H1 (cell line): ENCODE data around the gene ERVV-1. TPM values are rescaled to one million over a fixed set of nuclear protein-coding genes. Genes with fewer than 3 reads are reported as not detected.

Experiments
- CTCF ChIA-PET: fragments of 300-600 bp; sonication (Branson Sonifier 250); formaldehyde crosslinking; loops from one replicate; lab custom pipeline; 2021; ENCODE audit not compliant: partially characterized antibody; lab: Charles Lee
- POLR2A ChIA-PET: fragments of 300-600 bp; sonication (Branson Sonifier 250); formaldehyde crosslinking; loops from one replicate; lab custom pipeline; 2021; ENCODE audit warnings: inconsistent platforms; ENCODE audit not compliant: partially characterized antibody; lab: Charles Lee
- DNase-seq, 2 experiments: peaks; one replicate each; pipeline versions ENCODE4 v3.0.0 to v3.0.0-alpha.2; 2010 to 2022; ENCODE audit warnings: low spot score in 2 of 2, low read depth in 1 of 2, mixed read lengths in 1 of 2
- FAIRE-seq: peaks from 2 replicates; lab custom pipeline; 2011; peaks lifted over from hg19 to GRCh38; lab: Jason Lieb, UNC
- H2AFZ ChIP-seq: 2 replicates; pipeline ENCODE4 v1.8.1; 2012; ENCODE audit warnings: low read length, inconsistent platforms
- H2AK5ac ChIP-seq: 2 replicates; pipeline ENCODE4 v1.6.1; 2013; ENCODE audit warnings: low read depth, low read length
- H2BK120ac ChIP-seq: replicated peaks from 2 replicates; pipeline ENCODE3; 2013; ENCODE audit warnings: low read depth, low read length, inconsistent platforms
- H2BK12ac ChIP-seq: 2 replicates; pipeline ENCODE4 v1.6.1; 2013; ENCODE audit warnings: low read depth, low read length
- H2BK15ac ChIP-seq: 2 replicates; pipeline ENCODE4 v1.6.1; 2013; ENCODE audit warnings: low read length
- H2BK20ac ChIP-seq: 2 replicates; pipeline ENCODE4 v1.6.1; 2013; ENCODE audit warnings: low read length
- H2BK5ac ChIP-seq: 2 replicates; pipeline ENCODE4 v1.6.1; 2013; ENCODE audit warnings: low read depth, low read length
- H3K14ac ChIP-seq: 2 replicates; pipeline ENCODE4 v1.6.1; 2013; ENCODE audit warnings: inconsistent platforms; ENCODE audit not compliant: insufficient read length
- H3K18ac ChIP-seq: 2 replicates; pipeline ENCODE4 v1.6.1; 2013; ENCODE audit warnings: low read length; ENCODE audit errors: extremely low read depth
- H3K23ac ChIP-seq: 2 replicates; pipeline ENCODE4 v1.6.1; 2013; ENCODE audit warnings: inconsistent platforms; ENCODE audit not compliant: insufficient read length
- H3K23me2 ChIP-seq: 2 replicates; pipeline ENCODE4 v1.6.1; 2013; ENCODE audit warnings: low read depth, low read length
- H3K27ac ChIP-seq: 2 replicates; pipeline ENCODE4 v1.6.1; 2011; ENCODE audit warnings: low read depth, low read length, inconsistent platforms
- H3K27me3 ChIP-seq, 4 experiments: replicated peaks in 1 of 4; 1 replicate in 1 of 4; 2 replicates in 3 of 4; pipeline versions ENCODE4 v1.6.1 to v1.8.1; 2011 to 2013; ENCODE audit warnings: low read length in 3 of 4, mild to moderate bottlenecking in 3 of 4, inconsistent platforms in 2 of 4, mixed read lengths in 2 of 4, moderate library complexity in 1 of 4; ENCODE audit not compliant: control insufficient read depth in 3 of 4, insufficient read depth in 3 of 4; ENCODE audit errors: extremely low read depth in 1 of 4
- H3K36me3 ChIP-seq, 4 experiments: 2 replicates each; pipeline versions ENCODE4 v1.6.1 to v1.8.1; 2011 to 2013; ENCODE audit warnings: mild to moderate bottlenecking in 4 of 4, low read length in 3 of 4, moderate library complexity in 2 of 4, control low read depth in 1 of 4, inconsistent platforms in 1 of 4; ENCODE audit not compliant: insufficient read depth in 4 of 4, control insufficient read depth in 2 of 4
- H3K4ac ChIP-seq: replicated peaks from 2 replicates; pipeline ENCODE3; 2013; ENCODE audit warnings: low read length, low read depth, mixed read lengths, inconsistent platforms; ENCODE audit not compliant: insufficient read length
- H3K4me1 ChIP-seq, 4 experiments: replicated peaks in 1 of 4; 1 replicate in 1 of 4; 2 replicates in 3 of 4; pipeline versions ENCODE4 v1.6.1 to v1.8.1; 2011 to 2013; ENCODE audit warnings: low read length in 3 of 4, inconsistent platforms in 2 of 4, mixed read lengths in 1 of 4; ENCODE audit not compliant: insufficient read depth in 4 of 4, control insufficient read depth in 3 of 4
- H3K4me2 ChIP-seq, 2 experiments: 2 replicates each; pipeline versions ENCODE4 v1.6.1 to v1.8.1; 2011 to 2013; ENCODE audit warnings: low read depth in 2 of 2, low read length in 2 of 2, control low read depth in 1 of 2, inconsistent platforms in 1 of 2, mild to moderate bottlenecking in 1 of 2; ENCODE audit not compliant: insufficient read depth in 1 of 2
- H3K4me3 ChIP-seq, 4 experiments: fragments of 200-600, 300-600 bp in 1 of 4; sonication (generic), shearing (Covaris generic), sonication (Bioruptor Twin) in 1 of 4; 2 replicates each; pipeline versions ENCODE4 v1.5.1 to v1.8.1; 2011 to 2016; ENCODE audit warnings: low read length in 4 of 4, low read depth in 3 of 4, control low read depth in 2 of 4, inconsistent platforms in 2 of 4, mild to moderate bottlenecking in 2 of 4, mixed read lengths in 1 of 4, moderate library complexity in 1 of 4; ENCODE audit not compliant: insufficient read depth in 2 of 4; ENCODE audit errors: extremely low read depth in 1 of 4
- H3K56ac ChIP-seq: replicated peaks from 2 replicates; pipeline ENCODE3; 2013; ENCODE audit warnings: low read depth, mild to moderate bottlenecking, mixed read lengths, low read length, inconsistent platforms; ENCODE audit not compliant: insufficient read length
- H3K79me1 ChIP-seq: 2 replicates; pipeline ENCODE4 v1.6.1; 2013; ENCODE audit warnings: low read depth, low read length, control low read depth
- H3K79me2 ChIP-seq, 2 experiments: 2 replicates each; pipeline versions ENCODE4 v1.6.1 to v1.8.1; 2012 to 2013; ENCODE audit warnings: low read length in 2 of 2, mild to moderate bottlenecking in 2 of 2, inconsistent platforms in 1 of 2; ENCODE audit not compliant: insufficient read depth in 2 of 2, control insufficient read depth in 1 of 2
- H3K9ac ChIP-seq, 4 experiments: replicated peaks in 1 of 4; 1 replicate in 1 of 4; 2 replicates in 3 of 4; pipeline versions ENCODE4 v1.6.1 to v1.8.1; 2011 to 2013; ENCODE audit warnings: low read depth in 3 of 4, low read length in 3 of 4, control low read depth in 2 of 4, mild to moderate bottlenecking in 2 of 4, moderate library complexity in 2 of 4, inconsistent platforms in 1 of 4; ENCODE audit errors: extremely low read depth in 1 of 4
- H3K9me3 ChIP-seq, 2 experiments: 2 replicates each; pipeline versions ENCODE4 v1.6.1 to v1.8.1; 2012 to 2013; ENCODE audit warnings: mild to moderate bottlenecking in 2 of 2, moderate library complexity in 2 of 2, control low read depth in 1 of 2, inconsistent platforms in 1 of 2, low read depth in 1 of 2, low read length in 1 of 2, mixed read lengths in 1 of 2; ENCODE audit not compliant: insufficient read depth in 2 of 2
- H4K20me1 ChIP-seq, 2 experiments: replicated peaks in 1 of 2; 2 replicates each; pipeline versions ENCODE3 to v1.8.1; 2011 to 2013; ENCODE audit warnings: inconsistent platforms in 2 of 2, low read length in 2 of 2, mild to moderate bottlenecking in 1 of 2; ENCODE audit not compliant: insufficient read depth in 2 of 2, control insufficient read depth in 1 of 2
- H4K5ac ChIP-seq: 2 replicates; pipeline ENCODE4 v1.6.1; 2013; ENCODE audit warnings: low read length, low read depth, mixed read lengths, inconsistent platforms; ENCODE audit not compliant: insufficient read length
- H4K8ac ChIP-seq: 2 replicates; pipeline ENCODE4 v1.8.0; 2013; ENCODE audit warnings: mild to moderate bottlenecking, moderate library complexity, low read length, inconsistent platforms; ENCODE audit not compliant: insufficient read depth; ENCODE audit errors: extremely low read depth
- H4K91ac ChIP-seq: replicated peaks from 2 replicates; pipeline ENCODE3; 2013; ENCODE audit warnings: low read length, mixed read lengths, inconsistent platforms; ENCODE audit not compliant: insufficient read length
- CEBPB ChIP-seq: IDR thresholded peaks from 2 replicates; pipeline ENCODE4 v1.6.1; 2012; ENCODE audit warnings: low read depth, low read length
- KDM1A ChIP-seq: fragments of 200-600, 300-600 bp; sonication (generic); IDR thresholded peaks from 2 replicates; pipeline ENCODE4 v1.7.1; 2016; ENCODE audit warnings: mild to moderate bottlenecking, low read length, borderline replicate concordance
- POLR2A ChIP-seq, 2 experiments: IDR thresholded peaks; 1 replicate in 1 of 2; 2 replicates in 1 of 2; pipeline ENCODE4 v1.6.1; 2011; ENCODE audit warnings: low read depth in 2 of 2, low read length in 2 of 2, mild to moderate bottlenecking in 2 of 2; ENCODE audit errors: control extremely low read depth in 1 of 2
- SP2 ChIP-seq: IDR thresholded peaks from 2 replicates; pipeline ENCODE4 v1.6.1; 2012; ENCODE audit warnings: mild to moderate bottlenecking, low read length, inconsistent platforms
- WGBS, 2 experiments: shearing (Covaris generic) in 1 of 2; methylation state at CpG; one replicate each; pipeline versions ENCODE4 v1.1.6 to v1.1.7; 2013 to 2015; ENCODE audit warnings: low lambda C conversion rate in 2 of 2, mixed read lengths in 2 of 2, inconsistent platforms in 1 of 2, low coverage in 1 of 2, missing lambda C conversion rate in 1 of 2; ENCODE audit not compliant: insufficient replicate concordance in 2 of 2, insufficient coverage in 1 of 2, insufficient read length in 1 of 2; ENCODE audit errors: extremely low coverage in 1 of 2, missing lambda C conversion rate in 1 of 2; 5-methylcytosine and 5-hydroxymethylcytosine counted together
- polyA plus RNA-seq, 7 experiments: library from polyadenylated mRNA; depleted of rRNA in 3 of 7; stranded (reverse) in 5 of 7; unstranded in 2 of 7; fragments of >200 nt in 5 of 7; fragments of 200-250 nt in 2 of 7; gene quantifications; 1 replicate in 5 of 7; 2 replicates in 1 of 7; 4 replicates in 1 of 7; pipeline versions ENCODE4 v1.2.1 to v1.2.3, GENCODE V29; 2011 to 2013; ENCODE audit warnings: missing spikeins in 2 of 7, mixed read lengths in 2 of 7
- total RNA-seq: library from RNA; stranded (reverse); fragmentation: NEBNext Ultra II Directional; extraction: Animal tissue kit (Norgen Biotek cat#: 25700); gene quantifications from 2 replicates; pipeline ENCODE4 v1.2.1, GENCODE V29; 2021

Gene ERVV-1
- total and polyA plus RNA-seq, 2 of the 8 experiments (the other 6 are each of a cell fraction or from before 2014, with no cell fraction given), result not detected

GRCh38 chr19:53007200-53007599, 6.5 kb upstream of the ERVV-1 start:
- no peaks in the 10 kb centered on the region for H3K23me2 ChIP-seq
- POLR2A ChIA-PET, result no interaction called here
- H3K4me2 ChIP-seq, result no peak overlapping the region
- CTCF ChIA-PET, result interaction anchor here (1.1 to 1.8 kb wide), 2 partner anchors 13 to 25 kb away, joined by 5 to 11 read pairs; no protein-coding TSS in a partner anchor
- no peak overlapping the region for H3K18ac ChIP-seq
- no peaks in the 10 kb centered on the region for H3K36me3 ChIP-seq
- no peak overlapping the region for H2AFZ ChIP-seq
- H3K4me3 ChIP-seq, result no peak overlapping the region
- DNase-seq (no peak), FAIRE-seq (no peak)
- no peak overlapping the region for H2BK120ac ChIP-seq
- H4K5ac ChIP-seq, result no peak overlapping the region
- H2BK5ac ChIP-seq, result no peak overlapping the region
- TF ChIP-seq SP2, result no peak
- TF ChIP-seq POLR2A (IDR thresholded peaks at IDR 0.05; ENCODE audit: control extremely low read depth in 1 of 2, low read depth in 2 of 2, low read length in 2 of 2), result no peak
- TF ChIP-seq KDM1A, result no peak
- no peak for TF ChIP-seq CEBPB
- no peaks in the 10 kb centered on the region for H4K20me1 ChIP-seq
- H3K27me3 ChIP-seq, result no peaks in the 10 kb centered on the region; a peak in 1 of 7 replicates
- no peaks in the 10 kb centered on the region for H3K79me2 ChIP-seq
- no peak overlapping the region for H3K27ac ChIP-seq
- H2BK12ac ChIP-seq, result no peak overlapping the region
- H2BK15ac ChIP-seq, result no peak overlapping the region
- H3K9me3 ChIP-seq, result 0 out of 4 replicates have a peak, but pooled peaks cover 0 to 2% of the 10 kb centered on the region in 2 experiments
- no peaks in the 10 kb centered on the region; a peak in 2 of 7 replicates for H3K4me1 ChIP-seq
- no peak overlapping the region for H3K23ac ChIP-seq
- H4K8ac ChIP-seq, result no peak overlapping the region
- no peak overlapping the region for H2AK5ac ChIP-seq
- no peak overlapping the region for H4K91ac ChIP-seq
- no peaks in the 10 kb centered on the region for H3K79me1 ChIP-seq
- H3K14ac ChIP-seq, result no peak overlapping the region
- WGBS, 2 experiments, result 85% methylated on average over 7 of the region's 7 CpGs; no CpG with 5 or more reads in 1 of the 2 experiments
- H2BK20ac ChIP-seq, result no peak overlapping the region
- H3K56ac ChIP-seq, result no peak overlapping the region
- H3K4ac ChIP-seq, result no peak overlapping the region
- H3K9ac ChIP-seq, result no peak overlapping the region
